HepG2 (cell line): Measurements from ENCODE around the gene NELFB. TPM values are rescaled to one million over a fixed set of nuclear protein-coding genes. Genes with fewer than 3 reads are reported as not detected.
A peak's percentile ranks its signal among the peaks of the same experiment; 100 is the strongest.

Experiments
- CC2D1A ChIP-seq: sonication (generic); formaldehyde crosslinking; IDR thresholded peaks from 2 replicates; pipeline ENCODE4 v1.8.1; 2023; ENCODE audit warnings: mild to moderate bottlenecking, missing genetic modification reagents
- EP300 ChIP-seq, 3 experiments: sonication (generic) in 1 of 3; formaldehyde crosslinking in 1 of 3; IDR thresholded peaks; 2 replicates each; pipeline versions ENCODE4 v1.5.1 to v1.6.1; 2011 to 2020; ENCODE audit warnings: low read depth in 2 of 3, low read length in 2 of 3, borderline replicate concordance in 1 of 3, improper control_type of control experiment in 1 of 3, mild to moderate bottlenecking in 1 of 3, missing genetic modification reagents in 1 of 3, moderate library complexity in 1 of 3
- FOXM1 ChIP-seq: sonication (generic); formaldehyde crosslinking; IDR thresholded peaks from 2 replicates; pipeline ENCODE4 v1.5.0; 2020; ENCODE audit warnings: missing genetic modification reagents
- HINFP ChIP-seq: sonication (generic); formaldehyde crosslinking; IDR thresholded peaks from 2 replicates; pipeline ENCODE4 v1.4.0; 2020; ENCODE audit warnings: low read depth, mild to moderate bottlenecking, missing genetic modification reagents
- KAT8 ChIP-seq: IDR thresholded peaks from 2 replicates; pipeline ENCODE4 v1.6.1; 2016; ENCODE audit warnings: missing genetic modification reagents, missing compliant biosample characterization
- KLF13 ChIP-seq: sonication (generic); formaldehyde crosslinking; IDR thresholded peaks from 2 replicates; pipeline ENCODE4 v1.4.0; 2020; ENCODE audit warnings: mild to moderate bottlenecking, missing genetic modification reagents
- MLX ChIP-seq: IDR thresholded peaks from 2 replicates; pipeline ENCODE4 v1.6.1; 2016
- NFYC ChIP-seq: IDR thresholded peaks from 2 replicates; pipeline ENCODE4 v1.6.1; 2016; ENCODE audit warnings: missing genetic modification reagents, missing compliant biosample characterization
- PCBP2 ChIP-seq: fragments of 200-400 bp; formaldehyde crosslinking; optimal IDR thresholded peaks from 2 replicates; pipeline ENCODE3; 2018; ENCODE audit warnings: low read length, low read depth; ENCODE audit not compliant: poor library complexity, severe bottlenecking
- PHF5A ChIP-seq: IDR thresholded peaks from one replicate; pipeline ENCODE4 v1.6.1; 2018; ENCODE audit warnings: low read depth, missing genetic modification reagents; ENCODE audit not compliant: unreplicated experiment
- PPARG ChIP-seq: conservative IDR thresholded peaks from 2 replicates; pipeline ENCODE4 v1.6.1; 2016; ENCODE audit warnings: missing biosample characterization, missing genetic modification reagents
- RFX3 ChIP-seq: IDR thresholded peaks from 2 replicates; pipeline ENCODE4 v1.6.1; 2016; ENCODE audit warnings: missing biosample characterization, missing genetic modification reagents
- SCMH1 ChIP-seq: sonication (generic); formaldehyde crosslinking; IDR thresholded peaks from 2 replicates; pipeline ENCODE4 v1.9.0; 2021; ENCODE audit warnings: missing genetic modification reagents, mild to moderate bottlenecking, borderline replicate concordance
- THAP11 ChIP-seq: IDR thresholded peaks from 2 replicates; pipeline ENCODE4 v1.6.1; 2016; ENCODE audit warnings: missing biosample characterization, missing genetic modification reagents
- ZBTB44 ChIP-seq: sonication (generic); formaldehyde crosslinking; IDR thresholded peaks from 2 replicates; pipeline ENCODE4 v1.4.0; 2020; ENCODE audit warnings: missing genetic modification reagents
- ZNF17 ChIP-seq: sonication (generic); formaldehyde crosslinking; IDR thresholded peaks from 2 replicates; pipeline ENCODE4 v1.5.0; 2020; ENCODE audit warnings: mild to moderate bottlenecking, missing genetic modification reagents
- ZNF180 ChIP-seq: sonication (generic); formaldehyde crosslinking; IDR thresholded peaks from 2 replicates; pipeline ENCODE4 v1.4.0; 2020; ENCODE audit warnings: low read depth, missing genetic modification reagents, borderline replicate concordance
- ZNF296 ChIP-seq: sonication (generic); formaldehyde crosslinking; conservative IDR thresholded peaks from 2 replicates; pipeline ENCODE4 v1.5.0; 2020; ENCODE audit warnings: mild to moderate bottlenecking, missing genetic modification reagents
- ZNF501 ChIP-seq: sonication (generic); formaldehyde crosslinking; IDR thresholded peaks from 2 replicates; pipeline ENCODE4 v1.5.1; 2020; ENCODE audit warnings: mild to moderate bottlenecking, moderate library complexity, missing genetic modification reagents
- ZNF577 ChIP-seq: sonication (generic); formaldehyde crosslinking; IDR thresholded peaks from 2 replicates; pipeline ENCODE4 v1.4.0; 2020; ENCODE audit warnings: mild to moderate bottlenecking, low read depth, missing genetic modification reagents, borderline replicate concordance
- ZNF597 ChIP-seq: sonication (generic); formaldehyde crosslinking; IDR thresholded peaks from 2 replicates; pipeline ENCODE4 v1.5.0; 2020; ENCODE audit warnings: missing genetic modification reagents
- ZNF704 ChIP-seq: sonication (generic); formaldehyde crosslinking; IDR thresholded peaks from 2 replicates; pipeline ENCODE4 v1.8.1; 2023; ENCODE audit warnings: mild to moderate bottlenecking, inconsistent platforms, moderate library complexity, missing genetic modification reagents, borderline replicate concordance
- ZSCAN9 ChIP-seq: IDR thresholded peaks from 2 replicates; pipeline ENCODE4 v1.6.1; 2016; ENCODE audit warnings: borderline replicate concordance
- polyA plus RNA-seq, 8 experiments: library from polyadenylated mRNA; depleted of rRNA in 3 of 8; stranded (reverse) in 7 of 8; unstranded in 1 of 8; fragments of >200 nt; fragmentation: Illumina TruSeq in 4 of 8; extraction: Trizol in 4 of 8; gene quantifications; 2 replicates each; pipeline versions ENCODE4 v1.2.1 to v1.2.3, GENCODE V29; 2011 to 2016; ENCODE audit warnings: low read depth in 4 of 8, missing spikeins in 1 of 8, mixed read lengths in 1 of 8; ENCODE audit not compliant: insufficient read depth in 1 of 8
- total RNA-seq, 5 experiments: library from RNA; depleted of rRNA; stranded (reverse); fragments of >200 nt; fragmentation: Illumina TruSeq; extraction: Trizol; gene quantifications; 2 replicates each; pipeline ENCODE4 v1.2.3, GENCODE V29; 2016; ENCODE audit warnings: low read depth in 1 of 5

Gene NELFB
- total and polyA plus RNA-seq, 2 of the 13 experiments (the other 11 are each of a cell fraction or from before 2014, with no cell fraction given): 26.5 to 45.8 TPM

GRCh38 chr9:137218754-137219271 is 36.3 kb upstream of the NELFB start (continued):
- TF ChIP-seq EP300 (IDR thresholded peaks at IDR 0.05; ENCODE audit: low read depth in 2 of 2, low read length in 2 of 2) (0 out of 4 replicates have a peak, but pooled peaks of 1 of the 2 experiments have one; percentile 23), EP300 (CRISPR knock-in tag; IDR thresholded peaks at IDR 0.05; ENCODE audit: borderline replicate concordance) (peak; percentile 45; the same call in 1 of the 2 replicates), FOXM1 (no peak), NFYC (CRISPR knock-in tag) (0 out of 2 replicates have a peak, but pooled peaks have one; percentile 33), ZNF296 (peak; percentile 81; the same call in 1 of the 2 replicates), KAT8 (CRISPR knock-in tag) (peak; percentile 35; the same call in 1 of the 2 replicates), KLF13 (CRISPR knock-in tag) (no peak), ZNF597 (CRISPR knock-in tag) (no peak), SCMH1 (CRISPR knock-in tag) (no peak), RFX3 (CRISPR knock-in tag) (no peak), THAP11 (CRISPR knock-in tag) (peak; percentile 39; the same call in 1 of the 2 replicates), PHF5A (CRISPR knock-in tag) (no peak), ZNF180 (CRISPR knock-in tag) (no peak), ZNF17 (CRISPR knock-in tag) (no peak), HINFP (no peak), ZSCAN9 (no peak), ZNF704 (no peak), PCBP2 (no peak), PPARG (0 out of 2 replicates have a peak, but pooled peaks have one; percentile 32), CC2D1A (CRISPR knock-in tag) (no peak), ZNF577 (CRISPR knock-in tag) (no peak), ZBTB44 (CRISPR knock-in tag) (no peak), ZNF501 (CRISPR knock-in tag) (peak; percentile 77), MLX (CRISPR knock-in tag) (no peak; the same call in 1 of the 2 replicates)
